ENCODE data around the gene GNAI3.

- TF ChIP-seq EZH2 (IDR thresholded peaks at IDR 0.05; ENCODE audit: borderline replicate concordance) (no peak), CTCF (IDR thresholded peaks at IDR 0.05; ENCODE audit: poor library complexity) (no peak)
Measured at GRCh38 chr1:109620401-109620791, 72.0 kb downstream of the GNAI3 start.

All from hepatocyte (in vitro differentiated cells).